WTC11 (cell line): Measurements from ENCODE around the gene TMEM271.

ENCODE experiments used
- CREB1 ChIP-seq: sonication (generic); formaldehyde crosslinking; IDR thresholded peaks from 2 replicates; pipeline ENCODE4 v1.8.0; 2023; ENCODE audit warnings: mild to moderate bottlenecking, missing genetic modification reagents
- ELF4 ChIP-seq: sonication (generic); formaldehyde crosslinking; IDR thresholded peaks from 2 replicates; pipeline ENCODE4 v1.8.1; 2022; ENCODE audit warnings: low read depth, mild to moderate bottlenecking, moderate library complexity, missing genetic modification reagents
- FOXJ3 ChIP-seq: sonication (generic); formaldehyde crosslinking; IDR thresholded peaks from 2 replicates; pipeline ENCODE4 v1.9.0; 2021; ENCODE audit warnings: missing genetic modification reagents, mild to moderate bottlenecking, borderline replicate concordance
- HMGA2 ChIP-seq: fragments of 250-450 bp; sonication (Bioruptor Pico); IDR thresholded peaks from 2 replicates; pipeline ENCODE4 v1.4.0; 2021; ENCODE audit warnings: mild to moderate bottlenecking, moderate library complexity
- NR3C1 ChIP-seq: sonication (generic); formaldehyde crosslinking; conservative IDR thresholded peaks from 2 replicates; pipeline ENCODE4 v1.8.1; 2023; ENCODE audit warnings: low read depth, mild to moderate bottlenecking, missing genetic modification reagents
- SMAD3 ChIP-seq: sonication (generic); formaldehyde crosslinking; IDR thresholded peaks from 2 replicates; pipeline ENCODE4 v1.8.0; 2022; ENCODE audit warnings: missing genetic modification reagents, mild to moderate bottlenecking, borderline replicate concordance
- SP1 ChIP-seq: sonication (generic); formaldehyde crosslinking; conservative IDR thresholded peaks from 2 replicates; pipeline ENCODE4 v1.8.1; 2022; ENCODE audit warnings: missing genetic modification reagents
- ZNF232 ChIP-seq: sonication (generic); formaldehyde crosslinking; IDR thresholded peaks from 2 replicates; pipeline ENCODE4 v1.8.0; 2022; ENCODE audit warnings: mild to moderate bottlenecking, missing genetic modification reagents
- ZNF396 ChIP-seq: fragments of 250-450 bp; sonication (Bioruptor Pico); IDR thresholded peaks from 2 replicates; pipeline ENCODE4 v1.8.0; 2021; ENCODE audit warnings: mild to moderate bottlenecking, moderate library complexity, borderline replicate concordance
- TF ChIP-seq, protein P1 (sequence below): fragments of 200-600 bp; IDR thresholded peaks from 2 replicates; pipeline ENCODE4 v1.8.0; 2022; ENCODE audit warnings: antibody characterized with exemption
- TF ChIP-seq, protein P2 (sequence below): sonication (generic); formaldehyde crosslinking; IDR thresholded peaks from 2 replicates; pipeline ENCODE4 v1.8.0; 2022; ENCODE audit warnings: mild to moderate bottlenecking, missing genetic modification reagents

DNA sequence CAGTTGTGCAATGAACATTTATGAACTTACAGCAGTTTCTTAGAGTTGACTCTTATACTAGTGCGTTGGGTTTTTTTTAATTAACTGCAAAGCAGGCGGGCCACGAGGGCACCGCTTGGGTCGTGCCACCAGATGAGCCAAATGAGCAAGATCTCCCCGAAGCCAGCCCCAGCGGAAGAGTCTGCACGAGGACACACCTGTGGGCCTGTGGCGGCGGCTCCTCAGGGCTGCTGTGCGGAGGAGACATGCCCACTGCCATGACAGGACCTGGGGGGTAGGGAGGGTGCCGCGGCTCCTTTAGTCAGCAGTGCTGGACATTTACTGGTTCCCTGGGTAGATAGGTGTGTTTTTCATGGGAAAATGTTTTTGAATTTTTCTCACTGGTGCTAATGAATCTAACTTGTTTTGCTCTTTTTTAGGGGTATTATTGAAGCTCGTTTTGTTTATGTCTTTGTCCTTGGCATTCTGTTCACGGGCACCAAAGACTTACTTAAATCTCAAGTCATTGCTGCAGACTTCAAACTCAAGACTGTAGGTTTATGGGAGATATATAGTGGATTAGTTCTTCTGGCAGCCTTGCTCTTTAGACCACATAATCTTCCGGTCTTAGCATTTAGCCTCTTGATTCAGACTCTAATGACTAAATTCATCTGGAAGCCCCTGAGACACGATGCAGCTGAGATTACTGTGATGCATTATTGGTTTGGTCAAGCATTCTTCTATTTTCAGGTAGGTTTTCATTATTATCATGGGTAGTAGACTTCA lies 45.9 kb downstream of the TMEM271 start:
- TF ChIP-seq ELF4 (CRISPR knock-in tag) (no peak), ZNF232 (CRISPR knock-in tag) (no peak), FOXJ3 (CRISPR knock-in tag) (no peak), SP1 (no peak), CREB1 (CRISPR knock-in tag) (no peak), SMAD3 (no peak), NR3C1 (CRISPR knock-in tag) (no peak), ZNF396 (CRISPR knock-in tag) (no peak), HMGA2 (CRISPR knock-in tag) (no peak)
- TF ChIP-seq, protein P1, sequence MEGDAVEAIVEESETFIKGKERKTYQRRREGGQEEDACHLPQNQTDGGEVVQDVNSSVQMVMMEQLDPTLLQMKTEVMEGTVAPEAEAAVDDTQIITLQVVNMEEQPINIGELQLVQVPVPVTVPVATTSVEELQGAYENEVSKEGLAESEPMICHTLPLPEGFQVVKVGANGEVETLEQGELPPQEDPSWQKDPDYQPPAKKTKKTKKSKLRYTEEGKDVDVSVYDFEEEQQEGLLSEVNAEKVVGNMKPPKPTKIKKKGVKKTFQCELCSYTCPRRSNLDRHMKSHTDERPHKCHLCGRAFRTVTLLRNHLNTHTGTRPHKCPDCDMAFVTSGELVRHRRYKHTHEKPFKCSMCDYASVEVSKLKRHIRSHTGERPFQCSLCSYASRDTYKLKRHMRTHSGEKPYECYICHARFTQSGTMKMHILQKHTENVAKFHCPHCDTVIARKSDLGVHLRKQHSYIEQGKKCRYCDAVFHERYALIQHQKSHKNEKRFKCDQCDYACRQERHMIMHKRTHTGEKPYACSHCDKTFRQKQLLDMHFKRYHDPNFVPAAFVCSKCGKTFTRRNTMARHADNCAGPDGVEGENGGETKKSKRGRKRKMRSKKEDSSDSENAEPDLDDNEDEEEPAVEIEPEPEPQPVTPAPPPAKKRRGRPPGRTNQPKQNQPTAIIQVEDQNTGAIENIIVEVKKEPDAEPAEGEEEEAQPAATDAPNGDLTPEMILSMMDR = no peak
- TF ChIP-seq, protein P2, sequence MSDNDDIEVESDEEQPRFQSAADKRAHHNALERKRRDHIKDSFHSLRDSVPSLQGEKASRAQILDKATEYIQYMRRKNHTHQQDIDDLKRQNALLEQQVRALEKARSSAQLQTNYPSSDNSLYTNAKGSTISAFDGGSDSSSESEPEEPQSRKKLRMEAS (CRISPR knock-in tag) = no peak
